DND-41 (cell line): ENCODE data around the gene THBD.
A peak's percentile ranks its signal among the peaks of the same experiment; 100 is the strongest.

Experiments
- EZH2 ChIP-seq: IDR thresholded peaks from 3 replicates; pipeline ENCODE4 v1.6.1; 2012; ENCODE audit warnings: borderline replicate concordance, low read depth, mild to moderate bottlenecking, moderate library complexity, low read length, inconsistent platforms; ENCODE audit not compliant: severe bottlenecking
- TF ChIP-seq, protein P1 (sequence below): IDR thresholded peaks from 2 replicates; pipeline ENCODE4 v1.5.1; 2012; ENCODE audit warnings: borderline replicate concordance, low read length, moderate library complexity, mild to moderate bottlenecking; ENCODE audit not compliant: poor library complexity, severe bottlenecking; ENCODE audit errors: extremely low read depth

- TF ChIP-seq, protein P1, sequence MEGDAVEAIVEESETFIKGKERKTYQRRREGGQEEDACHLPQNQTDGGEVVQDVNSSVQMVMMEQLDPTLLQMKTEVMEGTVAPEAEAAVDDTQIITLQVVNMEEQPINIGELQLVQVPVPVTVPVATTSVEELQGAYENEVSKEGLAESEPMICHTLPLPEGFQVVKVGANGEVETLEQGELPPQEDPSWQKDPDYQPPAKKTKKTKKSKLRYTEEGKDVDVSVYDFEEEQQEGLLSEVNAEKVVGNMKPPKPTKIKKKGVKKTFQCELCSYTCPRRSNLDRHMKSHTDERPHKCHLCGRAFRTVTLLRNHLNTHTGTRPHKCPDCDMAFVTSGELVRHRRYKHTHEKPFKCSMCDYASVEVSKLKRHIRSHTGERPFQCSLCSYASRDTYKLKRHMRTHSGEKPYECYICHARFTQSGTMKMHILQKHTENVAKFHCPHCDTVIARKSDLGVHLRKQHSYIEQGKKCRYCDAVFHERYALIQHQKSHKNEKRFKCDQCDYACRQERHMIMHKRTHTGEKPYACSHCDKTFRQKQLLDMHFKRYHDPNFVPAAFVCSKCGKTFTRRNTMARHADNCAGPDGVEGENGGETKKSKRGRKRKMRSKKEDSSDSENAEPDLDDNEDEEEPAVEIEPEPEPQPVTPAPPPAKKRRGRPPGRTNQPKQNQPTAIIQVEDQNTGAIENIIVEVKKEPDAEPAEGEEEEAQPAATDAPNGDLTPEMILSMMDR = peak; percentile 28
- TF ChIP-seq EZH2 = no peak
Measured at GRCh38 chr20:23079016-23079351, 29.5 kb upstream of the THBD start.
